ENCODE data around the gene SERPINA9.

SERPINA9 gene

DNA sequence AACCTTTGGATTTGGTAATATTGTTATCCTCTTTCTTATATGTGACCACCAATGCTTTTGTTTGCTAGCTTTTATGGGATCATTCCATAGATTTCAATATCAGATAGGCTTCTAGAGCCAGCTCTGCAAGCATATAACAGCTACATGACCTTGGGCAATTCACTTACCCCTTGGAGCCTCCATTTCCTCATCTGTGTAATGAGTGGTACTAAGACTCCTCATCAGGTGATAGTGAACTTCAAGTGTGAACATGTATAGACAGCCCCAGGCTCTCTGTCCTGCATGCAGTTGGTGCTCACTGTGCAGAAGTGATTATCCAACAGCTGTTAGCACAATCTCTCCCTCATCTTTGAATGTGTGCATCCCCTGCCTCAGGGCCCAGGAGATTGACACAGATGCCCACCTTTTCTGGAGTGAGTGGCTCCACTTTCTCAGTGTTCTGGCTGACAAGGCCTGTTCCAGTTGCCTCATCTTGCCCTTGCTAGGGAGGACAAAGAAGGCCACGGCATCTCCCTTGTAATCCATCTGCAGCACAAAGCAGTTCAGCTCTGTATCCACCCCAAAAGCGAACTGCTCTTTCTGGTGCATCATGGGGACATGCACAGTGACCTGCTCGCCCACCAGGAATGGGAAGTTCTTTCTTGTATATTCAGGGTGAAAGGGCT lies 9.2 kb downstream of the SERPINA9 start:
- Histone ChIP-seq H3K4me3 (replicated peaks; ENCODE audit: low read depth, low read length) (no peak overlapping the region), H3K27me3 (replicated peaks; ENCODE audit: control insufficient read depth, insufficient read depth, low read length) (no peaks in the 10 kb centered on the region; the same call in 1 of the 2 replicates), H3K36me3 (ENCODE audit: control insufficient read depth, insufficient read depth, low read length) (no peaks in the 10 kb centered on the region)
- TF ChIP-seq CTCF (IDR thresholded peaks at IDR 0.05; ENCODE audit: insufficient read depth, low read length, poor library complexity, severe bottlenecking) = no peak
- DNase-seq (ENCODE audit: extremely low read depth, insufficient read length) = no peak

DNA sequence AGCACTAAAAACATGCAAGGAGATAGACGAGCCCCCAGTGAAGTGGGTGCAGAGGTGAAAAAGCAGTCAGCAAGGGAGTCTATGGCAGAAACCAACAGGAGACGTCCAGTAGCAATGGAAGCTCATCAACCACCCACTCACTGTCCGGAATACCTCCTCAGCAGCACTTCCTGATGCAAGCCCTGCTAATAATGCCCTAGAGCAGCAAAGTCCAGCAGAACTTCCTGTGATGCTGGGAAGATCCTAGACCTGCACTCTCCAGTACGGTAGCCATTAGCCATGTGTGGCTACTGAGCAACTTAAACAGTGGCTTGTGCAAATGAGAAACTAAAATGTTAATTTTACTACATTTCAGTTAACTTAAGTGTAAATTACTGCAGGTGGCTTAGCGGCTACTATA lies 11.0 kb downstream of the SERPINA9 start:
- Histone ChIP-seq H3K4me3 (replicated peaks; ENCODE audit: low read depth, low read length) (no peak overlapping the region), H3K27me3 (replicated peaks; ENCODE audit: control insufficient read depth, insufficient read depth, low read length) (no peaks in the 10 kb centered on the region; the same call in 1 of the 2 replicates), H3K36me3 (ENCODE audit: control insufficient read depth, insufficient read depth, low read length) (no peaks in the 10 kb centered on the region)
- DNase-seq (ENCODE audit: extremely low read depth, insufficient read length) = no peak
- TF ChIP-seq CTCF (IDR thresholded peaks at IDR 0.05; ENCODE audit: insufficient read depth, low read length, poor library complexity, severe bottlenecking) = no peak

GRCh38 chr14:94464290-94464689 lies 11.7 kb downstream of the SERPINA9 start:
- TF ChIP-seq CTCF (IDR thresholded peaks at IDR 0.05; ENCODE audit: insufficient read depth, low read length, poor library complexity, severe bottlenecking) = no peak
- H3K4me3 ChIP-seq (replicated peaks; ENCODE audit: low read depth, low read length) = no peak overlapping the region
- H3K27me3 ChIP-seq (replicated peaks; ENCODE audit: control insufficient read depth, insufficient read depth, low read length) = no peaks in the 10 kb centered on the region; the same call in 1 of the 2 replicates
- H3K36me3 ChIP-seq (ENCODE audit: control insufficient read depth, insufficient read depth, low read length) = no peaks in the 10 kb centered on the region
- no peak for DNase-seq (ENCODE audit: extremely low read depth, insufficient read length)

GRCh38 chr14:94462763-94463572 lies 13.0 kb downstream of the SERPINA9 start:
- no peak for DNase-seq (ENCODE audit: extremely low read depth, insufficient read length)
- no peaks in the 10 kb centered on the region; the same call in 1 of the 2 replicates for H3K27me3 ChIP-seq (replicated peaks; ENCODE audit: control insufficient read depth, insufficient read depth, low read length)
- H3K36me3 ChIP-seq (ENCODE audit: control insufficient read depth, insufficient read depth, low read length) = no peaks in the 10 kb centered on the region
- TF ChIP-seq CTCF (IDR thresholded peaks at IDR 0.05; ENCODE audit: insufficient read depth, low read length, poor library complexity, severe bottlenecking) = no peak
- H3K4me3 ChIP-seq (replicated peaks; ENCODE audit: low read depth, low read length) = no peak overlapping the region

GRCh38 chr14:94462219-94462551 lies 13.8 kb downstream of the SERPINA9 start:
- no peak for DNase-seq (ENCODE audit: extremely low read depth, insufficient read length)
- no peak for TF ChIP-seq CTCF (IDR thresholded peaks at IDR 0.05; ENCODE audit: insufficient read depth, low read length, poor library complexity, severe bottlenecking)
- no peaks in the 10 kb centered on the region for H3K36me3 ChIP-seq (ENCODE audit: control insufficient read depth, insufficient read depth, low read length)

More at GRCh38 chr14:94462219-94462551, 13.8 kb downstream of the SERPINA9 start:
- H3K4me3 ChIP-seq (replicated peaks; ENCODE audit: low read depth, low read length) = no peak overlapping the region
- H3K27me3 ChIP-seq (replicated peaks; ENCODE audit: control insufficient read depth, insufficient read depth, low read length) = no peaks in the 10 kb centered on the region; the same call in 1 of the 2 replicates

All from GM06990 (cell line).